Ramos (cell line): Measurements from ENCODE around the gene WDR37.
"Not testable (repeated sequence)": the region's sequence is repeated elsewhere in the genome, so short reads cannot be mapped to it uniquely, and the experiment has no call there.

Source experiments
- in situ Hi-C: fragments of 300-500 bp; cut with MboI; formaldehyde crosslinking; loops from one replicate; pipeline ENCODE4 v1.14.3; 2022; ENCODE audit warnings: low sequenced_read_pairs; ENCODE audit not compliant: unreplicated experiment

Gene WDR37

GRCh38 chr10:1038769-1039168 lies 17.4 kb upstream of the WDR37 start:
- in situ Hi-C loops, result not testable (repeated sequence)

- in situ Hi-C loops, result no loop called here
Measured at GRCh38 chr10:1040133-1040532, 16.1 kb upstream of the WDR37 start.

GRCh38 chr10:1041514-1041913 lies 14.7 kb upstream of the WDR37 start:
- in situ Hi-C loops, result no loop called here

GRCh38 chr10:1043532-1043995 lies 12.6 kb upstream of the WDR37 start:
- in situ Hi-C loops, result no loop called here

GRCh38 chr10:1044146-1044545 lies 12.0 kb upstream of the WDR37 start:
- in situ Hi-C loops, result no loop called here

- in situ Hi-C loops, result no loop called here
Measured at GRCh38 chr10:1044964-1045363, 11.2 kb upstream of the WDR37 start.

- in situ Hi-C loops, result no loop called here
Measured at GRCh38 chr10:1045415-1045814, 10.8 kb upstream of the WDR37 start.

GRCh38 chr10:1047937-1048336 lies 8.2 kb upstream of the WDR37 start:
- in situ Hi-C loops, result no loop called here

- in situ Hi-C loops, result no loop called here
Measured at GRCh38 chr10:1048349-1048731, 7.8 kb upstream of the WDR37 start.

- in situ Hi-C loops, result no loop called here
Measured at GRCh38 chr10:1048732-1049424, 7.3 kb upstream of the WDR37 start, which contains the start of gene IDI1. Gene IDI1 (minus strand): TSS chr10:1049119. CDS start chr10:1049003, 116 bp downstream.

- in situ Hi-C loops, result no loop called here
Measured at GRCh38 chr10:1049425-1049958, 6.7 kb upstream of the WDR37 start.

GRCh38 chr10:1050145-1050544 lies 6.0 kb upstream of the WDR37 start:
- in situ Hi-C loops, result no loop called here

GRCh38 chr10:1050554-1050953 lies 5.6 kb upstream of the WDR37 start:
- in situ Hi-C loops, result no loop called here

- in situ Hi-C loops, result no loop called here
Measured at GRCh38 chr10:1054684-1055083, 1.5 kb upstream of the WDR37 start.

GRCh38 chr10:1057106-1057657 lies 997 bp downstream of the WDR37 start:
- in situ Hi-C loops, result no loop called here

GRCh38 chr10:1058017-1058416 lies 1.8 kb downstream of the WDR37 start:
- in situ Hi-C loops, result no loop called here

- in situ Hi-C loops, result no loop called here
Measured at GRCh38 chr10:1059902-1060301, 3.7 kb downstream of the WDR37 start.

- in situ Hi-C loops, result no loop called here
Measured at GRCh38 chr10:1061930-1062774, 6.0 kb downstream of the WDR37 start.

GRCh38 chr10:1063232-1063865 lies 7.2 kb downstream of the WDR37 start:
- in situ Hi-C loops, result no loop called here

GRCh38 chr10:1064964-1065247 lies 8.7 kb downstream of the WDR37 start:
- in situ Hi-C loops, result no loop called here

- in situ Hi-C loops, result not testable (repeated sequence)
Measured at GRCh38 chr10:1066734-1067133, 10.5 kb downstream of the WDR37 start.
